GM21447 (cell line): ENCODE results near the gene SLC24A4.
"Not testable (repeated sequence)": the region's sequence is repeated elsewhere in the genome, so short reads cannot be mapped to it uniquely, and the experiment has no call there.

Experiments
- ATAC-seq: cut with Tn5 transposase; IDR thresholded peaks from one replicate; pipeline ENCODE4 v1.9.1; 2021; ENCODE audit not compliant: unreplicated experiment

Gene SLC24A4

DNA sequence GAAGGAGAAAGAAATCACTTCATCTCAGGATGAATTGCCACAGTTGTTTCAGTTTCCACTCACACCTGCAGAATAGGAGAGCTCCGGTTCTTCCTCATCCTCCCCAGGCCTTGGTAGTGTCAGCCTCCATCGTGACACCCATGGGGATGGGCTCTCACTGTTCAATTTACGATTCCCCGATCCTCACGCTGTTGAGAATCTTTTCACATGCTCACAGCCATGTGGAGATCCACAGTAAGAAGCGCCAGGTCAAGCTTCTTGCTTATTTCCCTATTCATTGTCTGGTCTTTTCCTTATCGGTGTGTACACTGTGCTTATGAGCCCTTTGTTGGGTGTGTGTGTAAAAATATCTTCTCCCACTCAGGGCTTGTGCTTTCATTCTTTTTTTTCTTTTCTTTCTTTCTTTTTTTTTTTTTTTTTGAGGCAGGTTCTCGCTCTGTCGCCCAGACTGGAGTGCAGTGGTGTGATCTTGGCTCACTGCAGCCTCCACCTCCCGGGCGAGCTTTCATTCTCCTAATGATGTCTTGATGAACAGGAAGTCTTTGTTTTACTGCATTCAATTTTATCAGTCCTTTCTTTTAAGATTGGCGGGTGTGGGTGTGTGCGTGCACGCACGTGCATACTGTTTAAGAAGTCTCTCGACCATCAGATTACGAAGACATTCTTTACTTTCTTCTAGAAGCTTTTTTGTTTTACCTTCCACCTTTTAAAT is 212.1 kb downstream of the SLC24A4 start:
- no peak for ATAC-seq

GRCh38 chr14:92536231-92536630 is 213.3 kb downstream of the SLC24A4 start:
- ATAC-seq: not testable (repeated sequence)

DNA sequence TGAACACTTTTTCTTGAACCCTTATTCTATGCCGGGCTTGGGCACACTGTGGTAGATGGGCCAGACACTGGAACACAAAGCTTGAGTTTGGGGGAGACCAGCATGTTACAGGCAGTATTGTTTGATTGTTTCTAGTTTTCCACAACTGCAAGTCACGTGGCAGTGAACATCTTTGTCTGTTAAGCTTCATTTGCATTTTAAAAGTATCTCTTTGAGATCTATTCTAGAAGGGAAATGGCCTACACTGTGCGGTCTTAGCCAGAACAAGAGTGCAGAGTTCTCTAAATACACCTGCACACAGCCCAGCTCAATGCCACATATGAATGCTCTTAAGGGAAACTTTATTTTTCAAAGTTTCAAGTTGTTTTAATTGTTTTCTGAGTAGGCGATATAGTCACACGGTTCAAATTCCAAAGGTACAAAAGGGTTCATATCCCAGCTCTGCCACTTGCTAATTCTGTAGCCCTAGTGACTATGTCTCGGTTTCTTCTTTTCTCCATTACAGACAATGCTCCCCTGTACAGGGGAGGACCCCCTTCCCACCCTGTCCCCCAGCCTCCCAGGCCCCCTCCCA is 215.5 kb downstream of the SLC24A4 start:
- peak; percentile 74 for ATAC-seq

- ATAC-seq: no peak
Observed at GRCh38 chr14:92539419-92539818, 216.5 kb downstream of the SLC24A4 start.

- no peak for ATAC-seq
Observed at GRCh38 chr14:92539875-92540274, 216.9 kb downstream of the SLC24A4 start.

DNA sequence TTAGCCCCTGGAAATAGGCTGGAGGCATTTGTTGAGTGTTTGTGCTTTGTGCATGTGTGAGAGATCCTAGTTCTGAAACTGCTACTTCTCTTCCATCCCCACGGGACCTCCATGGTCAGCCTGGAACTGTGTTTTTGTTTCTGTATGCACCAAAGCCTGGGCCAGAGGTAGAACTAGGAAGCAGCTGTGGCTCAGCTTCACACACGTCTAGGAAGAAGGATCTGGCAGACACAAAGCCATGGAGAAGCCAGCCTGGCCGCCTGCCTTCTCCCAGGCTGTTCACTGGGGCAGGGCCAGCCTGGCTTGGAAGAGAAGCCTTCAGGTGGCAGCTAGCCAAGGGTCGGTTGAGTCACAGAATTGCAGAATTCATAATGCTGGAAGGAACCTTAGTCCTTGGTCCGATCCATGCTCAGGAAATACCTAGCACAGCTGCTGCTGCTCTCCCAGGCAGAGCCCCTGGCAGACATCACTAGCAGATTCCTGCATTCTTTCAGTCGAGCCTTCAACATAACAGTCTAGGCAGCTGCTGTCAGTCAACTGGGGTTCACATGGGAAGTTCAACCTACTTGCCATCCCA is 217.6 kb downstream of the SLC24A4 start:
- peak; percentile 38 for ATAC-seq

DNA sequence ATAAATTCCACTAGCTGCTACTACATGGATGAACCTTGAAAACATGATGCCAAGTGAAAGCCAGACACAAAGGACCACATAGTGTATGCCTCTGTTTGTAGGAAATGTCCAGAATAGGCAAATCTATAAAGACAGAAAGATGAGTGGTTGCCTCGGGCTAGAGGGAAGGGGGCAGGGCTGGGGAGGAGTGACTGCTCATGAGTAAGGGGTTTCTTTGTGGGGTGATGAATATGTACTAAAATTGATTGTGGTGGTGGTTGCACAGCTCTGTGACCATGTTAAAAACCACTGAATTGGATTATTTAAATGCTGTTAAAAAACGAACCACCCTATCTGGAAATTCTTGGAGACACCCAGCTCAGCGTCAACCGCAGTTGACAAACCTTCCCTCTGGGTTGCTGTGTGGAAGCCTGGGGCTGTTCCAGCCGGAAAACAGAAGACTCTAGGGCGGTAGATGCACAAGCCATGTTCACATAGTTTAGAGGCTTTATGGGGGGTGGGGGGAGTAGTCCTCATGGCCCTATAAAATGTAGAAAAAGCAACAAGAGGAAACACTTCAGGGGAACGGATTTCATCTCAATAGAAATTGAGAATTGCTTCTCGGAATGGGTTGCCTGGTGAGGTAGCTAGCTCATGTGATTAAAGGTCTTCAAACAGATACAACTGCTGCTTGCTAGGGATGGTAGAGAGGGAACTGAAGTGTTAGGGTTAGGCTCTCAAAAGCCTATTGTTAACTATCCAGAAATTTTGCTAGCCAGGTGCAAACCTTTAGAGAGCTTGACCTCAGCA is 220.0 kb downstream of the SLC24A4 start:
- no peak for ATAC-seq

- ATAC-seq: no peak
Observed at GRCh38 chr14:92544051-92544720, 221.2 kb downstream of the SLC24A4 start.

DNA sequence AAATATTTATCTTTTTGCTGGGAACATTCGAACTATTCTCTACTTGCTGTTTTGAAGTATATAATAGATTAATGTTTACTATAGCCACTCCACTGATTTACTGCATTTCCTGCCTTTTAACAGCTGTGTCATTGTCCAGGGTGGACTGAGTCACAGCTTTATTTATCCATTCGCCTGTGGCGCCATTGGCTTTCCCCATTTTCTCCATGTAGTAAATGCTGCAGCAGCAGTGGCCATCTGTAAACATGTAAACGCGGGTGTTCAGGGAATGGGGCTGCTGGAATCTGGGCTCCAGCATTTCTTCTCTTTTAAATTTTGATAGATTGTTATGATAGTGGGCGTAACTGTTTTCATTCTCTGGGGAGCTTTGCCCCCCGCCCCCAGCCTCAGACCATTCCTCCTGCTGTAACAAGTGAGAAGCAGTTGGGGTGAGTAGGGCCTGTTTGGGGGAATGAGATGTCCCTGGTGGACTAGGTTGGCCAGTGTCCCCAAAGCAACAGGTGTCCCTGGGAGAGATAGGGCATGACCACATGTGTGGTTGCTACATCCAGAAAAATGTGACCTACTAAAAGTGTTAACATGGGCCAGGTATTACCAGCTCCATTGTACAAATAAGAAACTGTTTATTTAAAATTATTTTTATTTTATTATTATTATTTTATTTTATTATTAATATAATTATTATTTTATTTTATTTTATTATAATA is 223.5 kb downstream of the SLC24A4 start:
- no peak for ATAC-seq

DNA sequence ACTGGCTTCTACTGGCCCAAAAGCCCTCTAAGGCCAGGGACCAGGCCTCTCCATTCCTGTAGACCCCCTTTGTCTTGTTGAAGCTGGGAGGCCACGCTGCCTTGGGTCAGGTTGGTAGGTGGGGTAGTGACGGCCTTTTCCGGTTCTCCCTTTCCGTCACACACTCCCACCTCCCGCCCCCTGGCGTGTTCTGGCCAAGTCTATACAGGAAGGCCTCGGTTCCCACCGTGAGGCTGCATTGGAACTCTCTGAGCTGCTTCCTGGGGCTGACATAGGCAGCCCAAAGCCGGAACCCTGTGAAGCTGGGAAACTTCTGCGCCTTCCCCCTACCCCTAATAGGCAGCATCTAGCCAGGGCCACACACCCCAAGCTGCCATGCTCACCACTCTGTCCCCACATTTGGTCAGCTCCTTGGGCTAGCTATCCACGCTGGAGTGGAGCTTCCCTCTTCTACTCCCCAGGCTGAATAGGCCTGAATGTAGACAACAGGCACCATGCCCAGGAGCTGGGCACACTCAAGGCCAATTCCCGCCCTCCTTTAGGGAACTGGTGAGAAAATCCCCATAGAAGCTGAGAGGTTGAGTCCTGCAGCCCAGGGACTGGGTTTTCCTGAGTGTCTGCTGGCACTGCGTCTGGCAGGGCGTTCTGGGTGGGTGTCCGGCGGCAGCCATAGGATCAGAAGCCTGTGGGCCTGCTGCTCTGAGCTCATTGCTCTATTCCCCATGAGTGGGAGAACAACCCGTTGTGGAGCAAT is 226.3 kb downstream of the SLC24A4 start:
- no peak for ATAC-seq

DNA sequence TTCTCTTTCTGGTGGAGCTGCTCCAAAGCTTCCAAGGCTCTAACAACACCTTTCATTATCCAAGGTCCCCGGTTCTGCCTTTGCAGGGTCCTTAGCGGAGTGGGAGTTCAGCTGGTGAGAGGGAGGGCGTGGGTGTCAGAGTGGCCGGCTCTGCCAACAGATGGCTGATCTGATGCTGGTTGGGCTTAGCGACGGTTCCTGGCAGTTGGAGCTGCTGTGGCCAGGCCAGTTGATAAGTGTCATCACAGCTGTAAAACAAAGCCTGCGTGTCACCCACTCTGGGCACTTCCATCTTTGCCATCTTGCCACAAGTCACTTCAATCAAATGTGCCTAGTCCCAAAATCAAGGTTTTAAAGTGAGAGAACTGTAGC is 226.9 kb downstream of the SLC24A4 start:
- ATAC-seq: no peak
